IMR-90 (cell line): ENCODE data around the gene TLX1. TPM values are rescaled to one million over a fixed set of nuclear protein-coding genes. Genes with fewer than 3 reads are reported as not detected.

Experiments used
- ATAC-seq: fragments of 200-7000 bp; cut with Tn5 transposase; 2 replicates; pipeline ENCODE4 v1.9.1; 2020; ENCODE audit warnings: low read depth, mild to moderate bottlenecking, moderate library complexity
- BruUV-seq: library from RNA; stranded (reverse); fragments of 400-500 nt; replicated peaks from 2 replicates; lab custom pipeline; 2021; lab: Mats Ljungman, UMichigan
- CTCF ChIA-PET: fragments of 300-600 bp; formaldehyde crosslinking; extraction: SDS; loops from one replicate; lab custom pipeline; 2021; ENCODE audit warnings: antibody characterized with exemption; lab: Yijun Ruan, JAX
- POLR2A ChIA-PET: fragments of 300-600 bp; sonication (Branson Sonifier 250); formaldehyde crosslinking; loops from one replicate; lab custom pipeline; 2022; ENCODE audit warnings: antibody characterized with exemption; ENCODE audit not compliant: unreplicated experiment; lab: Charles Lee
- DNase-seq: peaks from one replicate; pipeline ENCODE4 v3.0.0; 2013
- H2AFZ ChIP-seq: replicated peaks from 2 replicates; pipeline ENCODE3; 2013; ENCODE audit warnings: low read length, mild to moderate bottlenecking; ENCODE audit not compliant: poor library complexity
- H2AK5ac ChIP-seq: 2 replicates; pipeline ENCODE4 v1.6.1; 2013; ENCODE audit warnings: low read depth, low read length, inconsistent platforms
- H2AK9ac ChIP-seq: replicated peaks from 2 replicates; pipeline ENCODE3; 2013; ENCODE audit warnings: mild to moderate bottlenecking, low read depth, low read length, moderate library complexity; ENCODE audit not compliant: poor library complexity
- H2BK120ac ChIP-seq: 2 replicates; pipeline ENCODE4 v1.6.1; 2013; ENCODE audit warnings: low read depth, low read length, inconsistent platforms
- H2BK15ac ChIP-seq: 3 replicates; pipeline ENCODE4 v1.6.1; 2013; ENCODE audit warnings: low read depth, low read length, inconsistent platforms
- H2BK20ac ChIP-seq: 2 replicates; pipeline ENCODE4 v1.6.1; 2013; ENCODE audit warnings: low read depth, mild to moderate bottlenecking, inconsistent platforms, low read length, moderate library complexity
- H2BK5ac ChIP-seq: 2 replicates; pipeline ENCODE4 v1.6.1; 2013; ENCODE audit warnings: mild to moderate bottlenecking, low read depth, low read length, inconsistent platforms; ENCODE audit not compliant: poor library complexity, severe bottlenecking
- H3K14ac ChIP-seq: replicated peaks from 2 replicates; pipeline ENCODE4 v1.6.1; 2013; ENCODE audit warnings: low read depth, low read length, inconsistent platforms
- H3K18ac ChIP-seq: 2 replicates; pipeline ENCODE4 v1.6.1; 2013; ENCODE audit warnings: low read depth, low read length, control low read depth
- H3K23ac ChIP-seq: 2 replicates; pipeline ENCODE4 v1.6.1; 2013; ENCODE audit warnings: low read depth, low read length, inconsistent platforms
- H3K27ac ChIP-seq: 2 replicates; pipeline ENCODE4 v1.5.1; 2013; ENCODE audit warnings: mild to moderate bottlenecking, control low read depth, low read length; ENCODE audit not compliant: insufficient read depth
- H3K27me3 ChIP-seq: 2 replicates; pipeline ENCODE4 v1.6.1; 2013; ENCODE audit warnings: low read length; ENCODE audit not compliant: control insufficient read depth, insufficient read depth
- H3K36me3 ChIP-seq: 2 replicates; pipeline ENCODE4 v1.6.1; 2013; ENCODE audit warnings: low read length, mixed read lengths; ENCODE audit not compliant: control insufficient read depth, insufficient read depth
- H3K4ac ChIP-seq: 2 replicates; pipeline ENCODE4 v1.6.1; 2013; ENCODE audit warnings: low read depth, low read length, inconsistent platforms
- H3K4me1 ChIP-seq: 2 replicates; pipeline ENCODE4 v1.6.1; 2013; ENCODE audit warnings: low read length, mixed read lengths; ENCODE audit not compliant: control insufficient read depth, insufficient read depth
- H3K4me2 ChIP-seq: 2 replicates; pipeline ENCODE4 v1.6.1; 2013; ENCODE audit warnings: low read depth, mild to moderate bottlenecking, control low read depth, low read length, moderate library complexity
- H3K4me3 ChIP-seq: 2 replicates; pipeline ENCODE4 v1.5.1; 2013; ENCODE audit warnings: low read depth, mild to moderate bottlenecking, control low read depth, low read length, moderate library complexity; ENCODE audit not compliant: insufficient read depth
- H3K56ac ChIP-seq: 2 replicates; pipeline ENCODE4 v1.6.1; 2013; ENCODE audit warnings: low read length, inconsistent platforms; ENCODE audit not compliant: insufficient read depth; ENCODE audit errors: extremely low read depth
- H3K79me1 ChIP-seq, 2 experiments: 2 replicates each; pipeline ENCODE4 v1.6.1; 2013; ENCODE audit warnings: low read length in 2 of 2, inconsistent platforms in 1 of 2, low read depth in 1 of 2
- H3K9ac ChIP-seq: 2 replicates; pipeline ENCODE4 v1.6.1; 2013; ENCODE audit warnings: low read depth, low read length, control low read depth
- H3K9me1 ChIP-seq: 2 replicates; pipeline ENCODE4 v1.6.1; 2013; ENCODE audit warnings: low read length, inconsistent platforms; ENCODE audit not compliant: insufficient read depth
- H3K9me3 ChIP-seq: 2 replicates; pipeline ENCODE4 v1.6.1; 2013; ENCODE audit warnings: low read length; ENCODE audit not compliant: control insufficient read depth, insufficient read depth
- H4K20me1 ChIP-seq: 2 replicates; pipeline ENCODE4 v1.6.1; 2013; ENCODE audit warnings: low read length, inconsistent platforms; ENCODE audit not compliant: insufficient read depth
- H4K5ac ChIP-seq: 2 replicates; pipeline ENCODE4 v1.6.1; 2013; ENCODE audit warnings: mild to moderate bottlenecking, low read depth, low read length, control low read depth
- H4K8ac ChIP-seq, 2 experiments: 2 replicates each; pipeline ENCODE4 v1.6.1; 2013; ENCODE audit warnings: low read depth in 2 of 2, low read length in 2 of 2, control low read depth in 1 of 2, inconsistent platforms in 1 of 2
- H4K91ac ChIP-seq: 2 replicates; pipeline ENCODE4 v1.6.1; 2013; ENCODE audit warnings: low read depth, low read length, inconsistent platforms; ENCODE audit not compliant: insufficient read depth
- ELK1 ChIP-seq: fragments of 150-350 bp; IDR thresholded peaks from 2 replicates; pipeline ENCODE4 v1.6.1; 2016; ENCODE audit warnings: low read depth, mild to moderate bottlenecking, low read length, moderate library complexity, borderline replicate concordance
- RFX5 ChIP-seq: IDR thresholded peaks from 2 replicates; pipeline ENCODE4 v1.8.0; 2012; ENCODE audit warnings: low read depth, mild to moderate bottlenecking, low read length, moderate library complexity
- WGBS, 2 experiments: methylation state at CpG; one replicate each; pipeline versions ENCODE4 v1.1.5 to v1.1.7; 2013; ENCODE audit warnings: missing lambda C conversion rate in 2 of 2; ENCODE audit not compliant: insufficient read length in 1 of 2; ENCODE audit errors: extremely low coverage in 2 of 2; 5-methylcytosine and 5-hydroxymethylcytosine counted together
- dilution Hi-C: fragments of 300-500 bp; cut with HindIII; formaldehyde crosslinking; loops from one replicate; pipeline ENCODE4 v1.14.3; 2018; ENCODE audit warnings: low sequenced_read_pairs; ENCODE audit not compliant: unreplicated experiment
- in situ Hi-C: fragments of 300-500 bp; cut with MboI; formaldehyde crosslinking; loops from 3 replicates; pipeline ENCODE4 v1.14.3; 2019; ENCODE audit warnings: low sequenced_read_pairs, inconsistent platforms, mixed read lengths
- intact Hi-C: fragments of 100-400 bp; cut with micrococcal nuclease; formaldehyde crosslinking; loops from 2 replicates; pipeline ENCODE4 v1.10.0; 2022
- polyA plus RNA-seq, 3 experiments: library from polyadenylated mRNA; depleted of rRNA; stranded (reverse); fragments of >200 nt; gene quantifications; 2 replicates each; pipeline ENCODE4 v1.2.3, GENCODE V29; 2012; ENCODE audit warnings: low replicate concordance in 1 of 3
- total RNA-seq: library from RNA; depleted of rRNA; stranded (reverse); fragments of >200 nt; gene quantifications from 2 replicates; pipeline ENCODE4 v1.2.3, GENCODE V29; 2012

TLX1 gene
- total and polyA plus RNA-seq, 2 of the 4 experiments (the other 2 are of a cell fraction) = not detected

GRCh38 chr10:101085846-101086245, 45.3 kb upstream of the TLX1 start:
- Histone ChIP-seq H2BK120ac (no peak overlapping the region), H3K4ac (no peak overlapping the region), H4K91ac (no peak overlapping the region), H2AFZ (no peak overlapping the region), H3K18ac (no peak overlapping the region), H3K27me3 (peaks cover 74% of the 10 kb centered on the region), H2BK5ac (no peak overlapping the region), H3K27ac (no peak overlapping the region), H2BK20ac (no peak overlapping the region), H3K36me3 (no peaks in the 10 kb centered on the region), H3K23ac (no peak overlapping the region), H4K8ac (no peak overlapping the region), H2AK9ac (no peak overlapping the region), H4K20me1 (no peaks in the 10 kb centered on the region), H2BK15ac (no peak overlapping the region), H3K4me1 (no peaks in the 10 kb centered on the region), H3K14ac (no peak overlapping the region), H3K79me1 (no peaks in the 10 kb centered on the region), H3K9ac (no peak overlapping the region), H3K9me3 (no peaks in the 10 kb centered on the region), H3K4me2 (no peak overlapping the region), H3K4me3 (no peak overlapping the region), H2AK5ac (no peak overlapping the region), H3K56ac (no peak overlapping the region), H4K5ac (no peak overlapping the region), H3K9me1 (no peaks in the 10 kb centered on the region)
- no peak for DNase-seq
- dilution Hi-C loops (no loop called here), in situ Hi-C loops (no loop called here), intact Hi-C loops (no loop called here)
- 70% methylated on average over 2 of the region's 6 CpGs; no CpG with 5 or more reads in 1 of the 2 experiments for WGBS, 2 experiments
- no peak for ATAC-seq
- BruUV-seq = no TSS peak
- TF ChIP-seq RFX5 (no peak), ELK1 (no peak)
- CTCF ChIA-PET = interaction anchor here (1.0 kb wide), 1 partner anchor 56 kb away, joined by 6 read pairs; no protein-coding TSS in a partner anchor
- POLR2A ChIA-PET = no interaction called here
